Spleen (tissue), 7 donors: Measurements from ENCODE around the gene PPP1R12B.

Experiments used
- CTCF ChIP-seq, 11 experiments: fragments of 200-600 bp in 7 of 11; fragments of 450-650 bp in 4 of 11; sonication (generic) in 4 of 11; IDR thresholded peaks in 8 of 11; conservative IDR thresholded peaks in 3 of 11; 1 replicate in 7 of 11; 2 replicates in 4 of 11; pipeline versions ENCODE4 v1.4.0 to v1.8.0; 2016 to 2021; ENCODE audit warnings: antibody characterized with exemption in 11 of 11, inconsistent platforms in 4 of 11, mild to moderate bottlenecking in 1 of 11
- POLR2A ChIP-seq, 3 donors: fragments of 450-650 bp; IDR thresholded peaks; one replicate each; pipeline ENCODE4 v1.5.1; 2017; ENCODE audit warnings: antibody characterized with exemption in 3 of 3, mild to moderate bottlenecking in 1 of 3
- POLR2AphosphoS5 ChIP-seq, 3 donors: sonication (generic); formaldehyde crosslinking; IDR thresholded peaks; one replicate each; pipeline ENCODE4 v1.5.1; 2017; ENCODE audit warnings: antibody characterized with exemption in 3 of 3
- donor health status: DM: no; HTN: no; CAD: no; lungs with moderate emphysema.
- donor health status: DM: no; HTN: no; CAD: no.
- donor health status: DM: no; HTN: no; CAD: no.

DNA sequence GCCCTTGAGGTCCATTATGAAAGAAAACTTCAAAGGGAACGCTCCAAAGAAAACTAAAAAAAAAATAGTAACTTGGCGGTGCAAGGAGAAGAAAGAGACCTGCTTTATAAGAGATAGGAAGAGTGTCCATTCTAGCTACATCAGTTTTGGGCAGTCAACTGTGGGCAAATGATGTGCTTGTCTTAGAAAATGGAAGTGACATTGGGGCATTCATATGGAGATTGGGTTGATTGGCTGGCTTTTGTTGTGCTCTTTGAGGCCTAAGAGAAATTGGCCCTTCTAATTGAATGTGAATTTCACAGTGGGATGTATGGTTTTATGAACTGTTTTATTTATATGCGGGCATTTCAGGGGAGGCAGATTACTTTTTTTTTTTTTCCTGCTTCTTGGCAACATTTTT is 13.2 kb downstream of the PPP1R12B start:
- no peak for TF ChIP-seq CTCF (IDR thresholded peaks at IDR 0.05 in 8 of 11, conservative IDR thresholded peaks at IDR 0.05 in 3 of 11)
- no peak for TF ChIP-seq POLR2A (IDR thresholded peaks at IDR 0.05)
- no peak for TF ChIP-seq POLR2AphosphoS5 (IDR thresholded peaks at IDR 0.05)
